Measurements from ENCODE around the gene CDC42BPG.

DNA sequence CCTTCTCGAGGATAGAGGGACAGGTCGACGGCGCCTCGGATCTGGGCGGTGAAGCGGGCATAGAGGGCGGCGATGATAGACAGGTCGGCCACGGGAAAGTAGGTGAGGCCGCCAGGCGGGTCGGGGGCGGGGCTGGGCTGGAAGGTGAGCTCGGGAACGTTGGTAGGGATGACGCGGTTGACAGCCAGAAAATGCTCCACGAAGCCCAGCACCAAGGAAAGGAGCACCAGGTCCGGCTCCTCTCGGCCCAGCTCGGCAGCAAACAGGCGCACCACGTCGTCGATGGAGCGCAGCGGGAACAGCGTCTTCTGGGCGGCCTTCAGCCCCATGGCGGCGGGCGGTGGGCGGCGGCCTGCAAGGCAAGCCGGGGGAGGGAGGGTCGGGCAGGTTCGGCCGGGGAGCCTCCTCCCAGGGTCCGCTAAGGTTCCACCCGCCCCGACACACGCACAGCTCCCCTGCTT lies 34.6 kb downstream of the CDC42BPG start:
- no peak for TF ChIP-seq POLR2A (IDR thresholded peaks at IDR 0.05)
- TF ChIP-seq, protein P1, sequence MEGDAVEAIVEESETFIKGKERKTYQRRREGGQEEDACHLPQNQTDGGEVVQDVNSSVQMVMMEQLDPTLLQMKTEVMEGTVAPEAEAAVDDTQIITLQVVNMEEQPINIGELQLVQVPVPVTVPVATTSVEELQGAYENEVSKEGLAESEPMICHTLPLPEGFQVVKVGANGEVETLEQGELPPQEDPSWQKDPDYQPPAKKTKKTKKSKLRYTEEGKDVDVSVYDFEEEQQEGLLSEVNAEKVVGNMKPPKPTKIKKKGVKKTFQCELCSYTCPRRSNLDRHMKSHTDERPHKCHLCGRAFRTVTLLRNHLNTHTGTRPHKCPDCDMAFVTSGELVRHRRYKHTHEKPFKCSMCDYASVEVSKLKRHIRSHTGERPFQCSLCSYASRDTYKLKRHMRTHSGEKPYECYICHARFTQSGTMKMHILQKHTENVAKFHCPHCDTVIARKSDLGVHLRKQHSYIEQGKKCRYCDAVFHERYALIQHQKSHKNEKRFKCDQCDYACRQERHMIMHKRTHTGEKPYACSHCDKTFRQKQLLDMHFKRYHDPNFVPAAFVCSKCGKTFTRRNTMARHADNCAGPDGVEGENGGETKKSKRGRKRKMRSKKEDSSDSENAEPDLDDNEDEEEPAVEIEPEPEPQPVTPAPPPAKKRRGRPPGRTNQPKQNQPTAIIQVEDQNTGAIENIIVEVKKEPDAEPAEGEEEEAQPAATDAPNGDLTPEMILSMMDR (IDR thresholded peaks at IDR 0.05) = no peak
